CMK (cell line): ENCODE measurements around the gene SMYD2.
A peak's percentile ranks its signal among the peaks of the same experiment; 100 is the strongest.

Experiments
- DNase-seq: peaks from one replicate; pipeline ENCODE4 v3.0.0-alpha.2; 2010; ENCODE audit warnings: low read depth

SMYD2 gene

GRCh38 chr1:214281021-214281719 is at the start of gene SMYD2:
Gene SMYD2, plus strand, starts transcription at chr1:214281159. Its CDS starts 96 bp downstream, at chr1:214281255.
- DNase-seq, result peak; percentile 32

GRCh38 chr1:214233856-214234634 is 46.9 kb upstream of the SMYD2 start:
- no peak for DNase-seq

GRCh38 chr1:214234635-214235025 is 46.3 kb upstream of the SMYD2 start:
- no peak for DNase-seq

GRCh38 chr1:214236477-214236876 is 44.5 kb upstream of the SMYD2 start:
- DNase-seq, result no peak

- DNase-seq, result no peak
Measured at GRCh38 chr1:214241060-214241459, 39.9 kb upstream of the SMYD2 start.

GRCh38 chr1:214244252-214244651 is 36.7 kb upstream of the SMYD2 start:
- no peak for DNase-seq

GRCh38 chr1:214244841-214245240 is 36.1 kb upstream of the SMYD2 start:
- DNase-seq, result no peak

GRCh38 chr1:214247501-214248041 is 33.4 kb upstream of the SMYD2 start:
- no peak for DNase-seq

GRCh38 chr1:214248311-214249085 is 32.5 kb upstream of the SMYD2 start:
- no peak for DNase-seq

- DNase-seq, result no peak
Measured at GRCh38 chr1:214249651-214250050, 31.3 kb upstream of the SMYD2 start.

GRCh38 chr1:214251354-214251753 is 29.6 kb upstream of the SMYD2 start:
- no peak for DNase-seq

- no peak for DNase-seq
Measured at GRCh38 chr1:214255509-214255908, 25.4 kb upstream of the SMYD2 start.

- DNase-seq, result no peak
Measured at GRCh38 chr1:214259353-214259977, 21.5 kb upstream of the SMYD2 start.

- DNase-seq, result no peak
Measured at GRCh38 chr1:214260561-214261205, 20.3 kb upstream of the SMYD2 start.

- peak; percentile 30 for DNase-seq
Measured at GRCh38 chr1:214261206-214262123, 19.5 kb upstream of the SMYD2 start.

GRCh38 chr1:214264196-214264595 is 16.8 kb upstream of the SMYD2 start:
- no peak for DNase-seq

GRCh38 chr1:214264976-214265375 is 16.0 kb upstream of the SMYD2 start:
- no peak for DNase-seq

GRCh38 chr1:214270097-214270650 is 10.8 kb upstream of the SMYD2 start:
- no peak for DNase-seq

GRCh38 chr1:214271174-214271858 is 9.6 kb upstream of the SMYD2 start:
- no peak for DNase-seq
